HG03571 (cell line): ENCODE data around the gene CAPZB.

Experiments used
- ATAC-seq: cut with Tn5 transposase; IDR thresholded peaks from one replicate; pipeline ENCODE4 v1.9.1; 2021; ENCODE audit not compliant: unreplicated experiment

CAPZB gene

GRCh38 chr1:19371226-19372135, 113.9 kb downstream of the CAPZB start:
- ATAC-seq = no peak

DNA sequence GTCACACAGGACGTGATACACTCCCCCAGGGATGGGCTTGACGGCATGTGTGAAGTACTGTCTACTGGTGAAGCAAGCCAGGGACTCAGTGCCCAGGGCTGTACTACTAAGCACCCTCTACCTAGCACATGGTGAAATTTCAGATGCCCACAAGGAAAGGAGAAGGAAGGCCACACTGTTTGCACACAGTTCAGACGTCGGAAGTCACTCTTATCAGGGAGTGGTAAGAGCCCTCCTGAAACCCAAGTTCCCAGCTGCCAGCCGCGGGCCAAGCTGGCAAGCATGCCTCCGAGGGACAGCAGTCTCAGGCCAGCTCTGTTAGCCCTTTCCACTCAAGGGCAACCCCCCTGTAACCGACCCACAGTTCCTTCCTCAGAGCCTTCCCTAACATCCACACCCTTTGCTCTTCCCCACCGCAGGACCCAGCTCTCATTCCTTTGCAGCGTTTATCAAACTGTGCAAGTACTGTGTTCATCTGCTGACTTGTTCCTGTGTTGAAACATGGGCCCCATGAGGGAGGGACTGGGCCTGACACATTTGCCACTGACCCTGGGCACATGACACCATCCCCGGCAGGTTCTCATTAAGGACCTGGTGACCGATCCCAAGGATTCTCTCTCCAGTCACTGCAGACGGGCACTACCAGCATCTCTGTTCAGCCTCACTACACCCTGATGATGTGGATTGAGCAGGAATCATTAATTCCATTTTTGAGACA, 114.7 kb downstream of the CAPZB start:
- no peak for ATAC-seq

DNA sequence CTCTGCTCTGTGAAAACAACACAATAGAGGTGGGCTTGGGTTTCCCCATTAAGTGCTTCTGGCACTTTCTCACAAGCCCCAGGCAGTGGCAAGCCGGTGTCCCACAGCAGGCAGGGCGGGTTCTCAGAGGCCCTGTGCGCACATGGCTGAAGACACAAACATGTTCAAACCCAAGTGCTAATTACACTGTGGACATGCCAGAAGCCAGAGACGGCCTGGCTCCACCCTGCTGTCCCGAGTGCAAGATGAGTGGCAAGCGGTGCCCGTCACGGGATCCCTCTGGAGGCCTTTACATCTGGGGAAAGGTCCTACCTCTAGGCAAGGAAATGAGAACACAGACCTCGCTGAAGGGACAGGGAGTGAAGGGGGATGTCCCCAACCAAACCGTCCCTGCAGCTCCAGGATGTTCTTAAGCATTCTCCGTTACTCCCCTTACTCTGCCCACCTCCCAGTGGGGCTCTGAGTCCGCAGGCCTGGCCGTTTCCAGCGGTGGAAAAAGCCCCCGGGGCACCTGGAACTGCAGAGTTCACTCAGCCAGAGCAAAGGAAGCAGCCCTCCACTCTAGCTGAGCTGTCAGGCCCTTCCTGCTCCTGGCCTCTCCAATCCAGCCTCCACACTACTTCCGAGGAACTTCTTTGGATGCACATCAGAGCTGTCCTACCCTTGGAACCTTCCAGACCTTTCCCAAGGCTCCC, 115.8 kb downstream of the CAPZB start:
- ATAC-seq = no peak

- no peak for ATAC-seq
Measured at GRCh38 chr1:19368964-19369363, 116.4 kb downstream of the CAPZB start.

DNA sequence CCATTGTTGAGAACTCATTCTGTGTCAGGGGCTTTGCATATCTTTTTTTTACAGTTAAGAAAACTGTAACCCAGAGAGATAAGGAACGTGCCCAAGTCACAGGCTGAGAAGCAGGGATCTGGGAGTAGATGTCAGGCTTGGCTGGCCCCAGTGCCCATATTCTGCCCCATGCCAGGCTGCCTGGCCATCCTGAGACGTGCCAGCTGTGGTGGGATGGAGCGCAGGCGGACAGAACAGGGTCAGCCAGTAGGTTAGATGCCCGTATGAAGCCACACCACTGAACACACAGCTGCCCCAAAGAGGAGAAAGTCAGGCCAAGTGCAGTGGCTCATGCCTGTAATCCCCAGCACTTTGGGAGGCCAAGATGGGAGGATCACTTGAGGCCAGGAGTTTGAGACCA, 117.3 kb downstream of the CAPZB start:
- no peak for ATAC-seq

- ATAC-seq = no peak
Measured at GRCh38 chr1:19367584-19368041, 117.7 kb downstream of the CAPZB start.

DNA sequence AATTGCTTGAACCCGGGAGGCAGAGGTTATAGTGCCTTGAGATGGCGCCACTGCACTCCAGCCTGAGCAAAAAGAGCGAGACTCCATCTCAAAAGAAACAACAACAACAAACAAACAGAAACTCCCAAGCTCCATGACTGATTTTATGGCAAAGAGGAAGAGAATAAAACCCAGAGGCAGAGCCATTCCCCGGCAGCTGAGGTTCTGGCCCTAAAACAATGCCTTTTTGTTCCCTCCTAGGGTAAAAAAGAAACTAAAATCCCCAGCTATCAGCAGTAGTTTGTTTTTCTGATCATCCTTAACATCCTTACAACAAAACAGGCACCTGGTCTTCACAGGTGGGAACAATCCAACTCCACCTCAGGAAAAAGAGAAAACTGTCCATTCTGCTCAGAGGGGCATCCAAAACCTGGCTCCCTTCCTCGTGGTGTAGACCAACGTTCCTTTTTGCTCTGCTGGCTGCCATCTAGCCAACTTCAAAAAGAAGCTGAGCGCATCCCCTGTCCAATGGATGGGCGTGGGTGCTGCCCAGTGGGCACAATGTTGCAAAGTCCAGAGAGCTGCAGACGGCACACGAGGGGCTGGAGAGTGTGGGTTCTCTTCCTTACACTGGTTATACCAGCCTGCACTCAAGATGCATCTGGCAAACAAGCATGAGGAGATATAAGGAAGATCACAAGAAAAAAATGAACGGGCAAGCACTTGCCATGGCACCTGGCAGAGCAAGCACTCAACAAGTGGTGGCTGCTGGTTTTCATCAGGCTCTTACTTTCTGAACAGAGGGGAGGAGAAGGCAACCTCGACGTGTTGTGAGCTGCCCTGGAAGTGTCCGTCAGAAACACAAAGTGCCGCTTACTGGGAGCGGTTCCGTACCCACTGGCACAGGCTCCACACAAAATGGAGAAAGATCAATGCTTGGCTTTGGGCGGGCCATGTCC, 118.5 kb downstream of the CAPZB start:
- ATAC-seq = no peak

DNA sequence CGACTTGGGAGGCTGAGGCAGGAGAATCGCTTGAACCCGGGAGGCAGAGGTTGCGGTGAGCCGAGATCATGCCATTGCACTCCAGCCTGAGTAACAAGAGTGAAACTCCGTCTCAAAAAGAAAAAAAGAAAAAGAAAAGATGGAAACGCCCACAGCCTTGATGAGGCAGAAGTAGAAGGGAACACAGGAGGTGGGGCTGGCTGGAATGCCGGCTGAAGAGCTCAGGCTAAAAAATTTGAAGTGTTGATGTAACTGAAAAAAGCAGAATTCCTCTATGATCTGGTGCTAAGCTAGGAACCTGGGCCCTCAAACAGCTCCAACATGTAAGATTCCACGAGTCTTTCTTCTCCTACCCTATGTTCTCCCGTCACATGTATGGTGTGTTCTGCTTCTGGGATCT, 119.6 kb downstream of the CAPZB start:
- no peak for ATAC-seq

- ATAC-seq = no peak
Measured at GRCh38 chr1:19363536-19364152, 121.7 kb downstream of the CAPZB start.

- no peak for ATAC-seq
Measured at GRCh38 chr1:19361611-19362147, 123.7 kb downstream of the CAPZB start.

DNA sequence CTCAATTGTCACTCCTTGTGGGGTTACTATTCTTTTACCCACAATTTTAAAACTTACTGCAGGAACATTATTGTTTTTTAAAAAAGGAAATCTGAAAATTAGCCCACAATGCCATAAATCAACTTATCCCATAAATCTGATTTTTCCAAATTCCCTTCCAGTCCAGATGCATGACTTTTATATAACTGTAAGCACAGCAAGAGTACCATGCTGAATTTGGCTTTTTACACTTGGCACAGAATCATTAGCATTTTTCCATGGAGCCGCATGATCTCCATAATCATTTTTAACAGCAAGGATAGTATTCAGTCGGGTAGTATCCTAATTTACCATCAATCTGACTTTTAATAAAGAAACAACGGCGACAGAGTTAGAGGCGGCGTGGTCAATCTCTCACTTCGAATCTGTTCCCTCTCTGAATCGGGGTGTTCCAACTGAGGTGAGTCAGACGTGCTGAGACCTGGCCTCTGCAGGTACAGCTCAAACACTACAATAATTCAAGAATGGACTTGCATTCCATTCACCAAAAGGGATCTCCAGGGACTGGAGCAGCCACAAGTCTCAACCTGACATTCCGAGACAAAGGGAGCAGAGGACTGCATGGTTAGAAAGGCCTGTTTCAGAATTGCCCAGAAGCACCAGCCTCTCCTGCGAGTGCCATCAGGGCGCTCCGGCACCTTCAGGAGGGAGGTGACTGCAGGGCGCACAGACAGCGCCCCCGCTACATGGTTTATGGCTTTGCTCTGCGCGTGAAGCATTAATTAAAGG, 124.3 kb downstream of the CAPZB start:
- no peak for ATAC-seq

DNA sequence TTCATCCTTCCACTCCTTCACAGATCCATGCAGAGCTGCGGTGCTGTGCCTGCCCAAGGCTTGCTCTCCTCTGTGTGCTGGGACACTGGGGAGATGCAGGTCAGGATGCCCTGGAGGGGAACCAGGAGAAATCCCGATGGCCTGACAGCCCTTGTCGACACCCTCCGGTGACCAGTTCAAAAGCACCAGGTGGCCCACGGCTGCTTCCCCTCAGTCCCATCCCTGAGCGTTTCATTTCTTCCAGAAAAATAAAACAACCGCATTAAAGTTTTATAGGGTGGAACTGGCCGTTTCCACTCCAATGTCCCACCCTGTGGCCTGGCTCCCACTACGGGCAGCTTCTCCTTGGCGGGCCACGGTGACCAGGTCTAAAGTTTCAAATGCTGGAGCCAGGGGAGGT, 124.9 kb downstream of the CAPZB start:
- ATAC-seq = no peak

GRCh38 chr1:19360016-19360415, 125.3 kb downstream of the CAPZB start:
- ATAC-seq = no peak

- no peak for ATAC-seq
Measured at GRCh38 chr1:19359357-19359756, 126.0 kb downstream of the CAPZB start.

GRCh38 chr1:19358710-19359109, 126.6 kb downstream of the CAPZB start:
- no peak for ATAC-seq

GRCh38 chr1:19357299-19357986, 127.9 kb downstream of the CAPZB start:
- ATAC-seq = no peak

- ATAC-seq = no peak
Measured at GRCh38 chr1:19356266-19356665, 129.1 kb downstream of the CAPZB start.

GRCh38 chr1:19354531-19354981, 130.8 kb downstream of the CAPZB start:
- ATAC-seq = no peak
